IMR-90 (cell line): Measurements from ENCODE around the gene FCRL6. TPM values are rescaled to one million over a fixed set of nuclear protein-coding genes. Genes with fewer than 3 reads are reported as not detected.

Source experiments
- ATAC-seq: fragments of 200-7000 bp; cut with Tn5 transposase; 2 replicates; pipeline ENCODE4 v1.9.1; 2020; ENCODE audit warnings: low read depth, mild to moderate bottlenecking, moderate library complexity
- BruUV-seq: library from RNA; stranded (reverse); fragments of 400-500 nt; replicated peaks from 2 replicates; lab custom pipeline; 2021; lab: Mats Ljungman, UMichigan
- CTCF ChIA-PET: fragments of 300-600 bp; formaldehyde crosslinking; extraction: SDS; loops from one replicate; lab custom pipeline; 2021; ENCODE audit warnings: antibody characterized with exemption; lab: Yijun Ruan, JAX
- POLR2A ChIA-PET: fragments of 300-600 bp; sonication (Branson Sonifier 250); formaldehyde crosslinking; loops from one replicate; lab custom pipeline; 2022; ENCODE audit warnings: antibody characterized with exemption; ENCODE audit not compliant: unreplicated experiment; lab: Charles Lee
- DNase-seq: peaks from one replicate; pipeline ENCODE4 v3.0.0; 2013
- H2AFZ ChIP-seq: replicated peaks from 2 replicates; pipeline ENCODE3; 2013; ENCODE audit warnings: low read length, mild to moderate bottlenecking; ENCODE audit not compliant: poor library complexity
- H2AK5ac ChIP-seq: 2 replicates; pipeline ENCODE4 v1.6.1; 2013; ENCODE audit warnings: low read depth, low read length, inconsistent platforms
- H2AK9ac ChIP-seq: replicated peaks from 2 replicates; pipeline ENCODE3; 2013; ENCODE audit warnings: mild to moderate bottlenecking, low read depth, low read length, moderate library complexity; ENCODE audit not compliant: poor library complexity
- H2BK120ac ChIP-seq: 2 replicates; pipeline ENCODE4 v1.6.1; 2013; ENCODE audit warnings: low read depth, low read length, inconsistent platforms
- H2BK15ac ChIP-seq: 3 replicates; pipeline ENCODE4 v1.6.1; 2013; ENCODE audit warnings: low read depth, low read length, inconsistent platforms
- H2BK20ac ChIP-seq: 2 replicates; pipeline ENCODE4 v1.6.1; 2013; ENCODE audit warnings: low read depth, mild to moderate bottlenecking, inconsistent platforms, low read length, moderate library complexity
- H2BK5ac ChIP-seq: 2 replicates; pipeline ENCODE4 v1.6.1; 2013; ENCODE audit warnings: mild to moderate bottlenecking, low read depth, low read length, inconsistent platforms; ENCODE audit not compliant: poor library complexity, severe bottlenecking
- H3K14ac ChIP-seq: replicated peaks from 2 replicates; pipeline ENCODE4 v1.6.1; 2013; ENCODE audit warnings: low read depth, low read length, inconsistent platforms
- H3K18ac ChIP-seq: 2 replicates; pipeline ENCODE4 v1.6.1; 2013; ENCODE audit warnings: low read depth, low read length, control low read depth
- H3K23ac ChIP-seq: 2 replicates; pipeline ENCODE4 v1.6.1; 2013; ENCODE audit warnings: low read depth, low read length, inconsistent platforms
- H3K27ac ChIP-seq: 2 replicates; pipeline ENCODE4 v1.5.1; 2013; ENCODE audit warnings: mild to moderate bottlenecking, control low read depth, low read length; ENCODE audit not compliant: insufficient read depth
- H3K27me3 ChIP-seq: 2 replicates; pipeline ENCODE4 v1.6.1; 2013; ENCODE audit warnings: low read length; ENCODE audit not compliant: control insufficient read depth, insufficient read depth
- H3K36me3 ChIP-seq: 2 replicates; pipeline ENCODE4 v1.6.1; 2013; ENCODE audit warnings: low read length, mixed read lengths; ENCODE audit not compliant: control insufficient read depth, insufficient read depth
- H3K4ac ChIP-seq: 2 replicates; pipeline ENCODE4 v1.6.1; 2013; ENCODE audit warnings: low read depth, low read length, inconsistent platforms
- H3K4me1 ChIP-seq: 2 replicates; pipeline ENCODE4 v1.6.1; 2013; ENCODE audit warnings: low read length, mixed read lengths; ENCODE audit not compliant: control insufficient read depth, insufficient read depth
- H3K4me2 ChIP-seq: 2 replicates; pipeline ENCODE4 v1.6.1; 2013; ENCODE audit warnings: low read depth, mild to moderate bottlenecking, control low read depth, low read length, moderate library complexity
- H3K4me3 ChIP-seq: 2 replicates; pipeline ENCODE4 v1.5.1; 2013; ENCODE audit warnings: low read depth, mild to moderate bottlenecking, control low read depth, low read length, moderate library complexity; ENCODE audit not compliant: insufficient read depth
- H3K56ac ChIP-seq: 2 replicates; pipeline ENCODE4 v1.6.1; 2013; ENCODE audit warnings: low read length, inconsistent platforms; ENCODE audit not compliant: insufficient read depth; ENCODE audit errors: extremely low read depth
- H3K79me1 ChIP-seq, 2 experiments: 2 replicates each; pipeline ENCODE4 v1.6.1; 2013; ENCODE audit warnings: low read length in 2 of 2, inconsistent platforms in 1 of 2, low read depth in 1 of 2
- H3K9ac ChIP-seq: 2 replicates; pipeline ENCODE4 v1.6.1; 2013; ENCODE audit warnings: low read depth, low read length, control low read depth
- H3K9me1 ChIP-seq: 2 replicates; pipeline ENCODE4 v1.6.1; 2013; ENCODE audit warnings: low read length, inconsistent platforms; ENCODE audit not compliant: insufficient read depth
- H3K9me3 ChIP-seq: 2 replicates; pipeline ENCODE4 v1.6.1; 2013; ENCODE audit warnings: low read length; ENCODE audit not compliant: control insufficient read depth, insufficient read depth
- H4K20me1 ChIP-seq: 2 replicates; pipeline ENCODE4 v1.6.1; 2013; ENCODE audit warnings: low read length, inconsistent platforms; ENCODE audit not compliant: insufficient read depth
- H4K5ac ChIP-seq: 2 replicates; pipeline ENCODE4 v1.6.1; 2013; ENCODE audit warnings: mild to moderate bottlenecking, low read depth, low read length, control low read depth
- H4K8ac ChIP-seq, 2 experiments: 2 replicates each; pipeline ENCODE4 v1.6.1; 2013; ENCODE audit warnings: low read depth in 2 of 2, low read length in 2 of 2, control low read depth in 1 of 2, inconsistent platforms in 1 of 2
- H4K91ac ChIP-seq: 2 replicates; pipeline ENCODE4 v1.6.1; 2013; ENCODE audit warnings: low read depth, low read length, inconsistent platforms; ENCODE audit not compliant: insufficient read depth
- BHLHE40 ChIP-seq: fragments of 150-350 bp; IDR thresholded peaks from 2 replicates; pipeline ENCODE4 v1.6.1; 2016; ENCODE audit warnings: mild to moderate bottlenecking, low read depth, low read length
- CEBPB ChIP-seq: IDR thresholded peaks from 2 replicates; pipeline ENCODE4 v1.6.1; 2012; ENCODE audit warnings: low read depth, low read length, improper control_type of control experiment
- CHD1 ChIP-seq: IDR thresholded peaks from 2 replicates; pipeline ENCODE4 v1.6.1; 2012; ENCODE audit warnings: low read depth, low read length, improper control_type of control experiment
- MAZ ChIP-seq: IDR thresholded peaks from 2 replicates; pipeline ENCODE4 v1.6.1; 2012; ENCODE audit warnings: low read depth, mild to moderate bottlenecking, low read length, improper control_type of control experiment, moderate library complexity, borderline replicate concordance
- MXI1 ChIP-seq: IDR thresholded peaks from 2 replicates; pipeline ENCODE4 v1.6.1; 2012; ENCODE audit warnings: low read depth, mild to moderate bottlenecking, low read length, moderate library complexity, borderline replicate concordance
- NFE2L2 ChIP-seq: fragments of 150-350 bp; IDR thresholded peaks from 2 replicates; pipeline ENCODE4 v1.6.1; 2016; ENCODE audit warnings: low read depth, mild to moderate bottlenecking, low read length
- RAD21 ChIP-seq: IDR thresholded peaks from 2 replicates; pipeline ENCODE4 v1.6.1; 2012; ENCODE audit warnings: low read length, improper control_type of control experiment
- RFX5 ChIP-seq: IDR thresholded peaks from 2 replicates; pipeline ENCODE4 v1.8.0; 2012; ENCODE audit warnings: low read depth, mild to moderate bottlenecking, low read length, moderate library complexity
- SMC3 ChIP-seq: fragments of 150-350 bp; IDR thresholded peaks from 2 replicates; pipeline ENCODE4 v1.6.1; 2016; ENCODE audit warnings: low read depth, mild to moderate bottlenecking, antibody characterized with exemption, low read length, moderate library complexity
- WGBS, 2 experiments: methylation state at CpG; one replicate each; pipeline versions ENCODE4 v1.1.5 to v1.1.7; 2013; ENCODE audit warnings: missing lambda C conversion rate in 2 of 2; ENCODE audit not compliant: insufficient read length in 1 of 2; ENCODE audit errors: extremely low coverage in 2 of 2; 5-methylcytosine and 5-hydroxymethylcytosine counted together
- dilution Hi-C: fragments of 300-500 bp; cut with HindIII; formaldehyde crosslinking; loops from one replicate; pipeline ENCODE4 v1.14.3; 2018; ENCODE audit warnings: low sequenced_read_pairs; ENCODE audit not compliant: unreplicated experiment
- in situ Hi-C: fragments of 300-500 bp; cut with MboI; formaldehyde crosslinking; loops from 3 replicates; pipeline ENCODE4 v1.14.3; 2019; ENCODE audit warnings: low sequenced_read_pairs, inconsistent platforms, mixed read lengths
- intact Hi-C: fragments of 100-400 bp; cut with micrococcal nuclease; formaldehyde crosslinking; loops from 2 replicates; pipeline ENCODE4 v1.10.0; 2022
- polyA plus RNA-seq, 3 experiments: library from polyadenylated mRNA; depleted of rRNA; stranded (reverse); fragments of >200 nt; gene quantifications; 2 replicates each; pipeline ENCODE4 v1.2.3, GENCODE V29; 2012; ENCODE audit warnings: low replicate concordance in 1 of 3
- total RNA-seq: library from RNA; depleted of rRNA; stranded (reverse); fragments of >200 nt; gene quantifications from 2 replicates; pipeline ENCODE4 v1.2.3, GENCODE V29; 2012
- TF ChIP-seq, protein P1 (sequence below): conservative IDR thresholded peaks from 2 replicates; pipeline ENCODE4 v1.5.1; 2012; ENCODE audit warnings: mild to moderate bottlenecking, low read depth, low read length, improper control_type of control experiment

Gene FCRL6
- total and polyA plus RNA-seq, 2 of the 4 experiments (the other 2 are of a cell fraction): not detected

DNA sequence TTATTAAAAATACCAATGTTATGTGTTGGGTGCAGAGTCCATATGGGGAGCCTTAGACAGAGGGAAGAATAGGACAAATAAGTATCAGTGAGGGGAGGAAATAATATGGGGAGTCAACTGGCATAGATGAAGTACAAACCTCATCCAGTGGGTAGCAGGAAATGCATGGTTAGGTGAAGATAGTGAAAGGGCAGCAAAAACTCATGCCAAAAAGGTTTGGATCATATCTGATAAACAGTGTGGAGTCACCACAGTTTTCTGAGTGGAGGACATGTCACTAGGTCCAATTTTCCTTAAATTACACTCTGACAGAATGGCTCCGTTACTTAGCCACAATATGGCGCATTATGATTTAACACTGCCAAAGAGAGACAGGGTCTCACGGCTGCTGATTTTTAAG, 11.1 kb upstream of the FCRL6 start:
- dilution Hi-C loops (loop anchor here (25.0 kb wide), 1 partner anchor 96 kb away; no protein-coding TSS in a partner anchor), intact Hi-C loops (loop anchor here (10.0 kb wide), 2 partner anchors 576 to 656 kb away; no protein-coding TSS in a partner anchor), in situ Hi-C loops (no loop called here)
- no peaks in the 10 kb centered on the region for H3K36me3 ChIP-seq
- no peak overlapping the region for H2BK20ac ChIP-seq
- no peak overlapping the region for H3K23ac ChIP-seq
- no peak overlapping the region for H3K18ac ChIP-seq
- H3K9ac ChIP-seq: no peak overlapping the region
- ChIA-PET POLR2A (no interaction called here), CTCF (no interaction called here)
- no peaks in the 10 kb centered on the region for H3K4me1 ChIP-seq
- no peak overlapping the region for H3K56ac ChIP-seq
- H2AK5ac ChIP-seq: no peak overlapping the region
- no peaks in the 10 kb centered on the region for H4K20me1 ChIP-seq
- no peak for ATAC-seq
- H3K14ac ChIP-seq: no peak overlapping the region
- no peak overlapping the region for H3K4me3 ChIP-seq
- H3K9me3 ChIP-seq: no peaks in the 10 kb centered on the region
- H4K91ac ChIP-seq: no peak overlapping the region
- BruUV-seq: no TSS peak
- H3K4me2 ChIP-seq: no peak overlapping the region
- no peak overlapping the region for H3K27ac ChIP-seq
- H2BK120ac ChIP-seq: no peak overlapping the region
- H3K4ac ChIP-seq: no peak overlapping the region
- no peak overlapping the region for H4K8ac ChIP-seq
- H3K9me1 ChIP-seq: no peaks in the 10 kb centered on the region
- TF ChIP-seq NFE2L2 (no peak), SMC3 (no peak), BHLHE40 (no peak), RFX5 (no peak), MXI1 (no peak), CEBPB (no peak), MAZ (no peak), RAD21 (no peak), CHD1 (no peak)
- TF ChIP-seq, protein P1, sequence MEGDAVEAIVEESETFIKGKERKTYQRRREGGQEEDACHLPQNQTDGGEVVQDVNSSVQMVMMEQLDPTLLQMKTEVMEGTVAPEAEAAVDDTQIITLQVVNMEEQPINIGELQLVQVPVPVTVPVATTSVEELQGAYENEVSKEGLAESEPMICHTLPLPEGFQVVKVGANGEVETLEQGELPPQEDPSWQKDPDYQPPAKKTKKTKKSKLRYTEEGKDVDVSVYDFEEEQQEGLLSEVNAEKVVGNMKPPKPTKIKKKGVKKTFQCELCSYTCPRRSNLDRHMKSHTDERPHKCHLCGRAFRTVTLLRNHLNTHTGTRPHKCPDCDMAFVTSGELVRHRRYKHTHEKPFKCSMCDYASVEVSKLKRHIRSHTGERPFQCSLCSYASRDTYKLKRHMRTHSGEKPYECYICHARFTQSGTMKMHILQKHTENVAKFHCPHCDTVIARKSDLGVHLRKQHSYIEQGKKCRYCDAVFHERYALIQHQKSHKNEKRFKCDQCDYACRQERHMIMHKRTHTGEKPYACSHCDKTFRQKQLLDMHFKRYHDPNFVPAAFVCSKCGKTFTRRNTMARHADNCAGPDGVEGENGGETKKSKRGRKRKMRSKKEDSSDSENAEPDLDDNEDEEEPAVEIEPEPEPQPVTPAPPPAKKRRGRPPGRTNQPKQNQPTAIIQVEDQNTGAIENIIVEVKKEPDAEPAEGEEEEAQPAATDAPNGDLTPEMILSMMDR: no peak
- H2AK9ac ChIP-seq: no peak overlapping the region
- no peak overlapping the region for H2BK5ac ChIP-seq
- no peaks in the 10 kb centered on the region for H3K79me1 ChIP-seq
- no peak overlapping the region for H2BK15ac ChIP-seq
- no peak for DNase-seq
- no CpG with 5 or more reads among the region's 3 CpGs for WGBS, 2 experiments
- H3K27me3 ChIP-seq: peaks cover 25% of the 10 kb centered on the region
- H2AFZ ChIP-seq: no peak overlapping the region
- H4K5ac ChIP-seq: no peak overlapping the region
